DOHH2 (cell line): Measurements from ENCODE around the gene ATP6V0D1.

Experiments used
- EZH2phosphoT487 ChIP-seq: fragments of 200-600 bp; sonication (generic); IDR thresholded peaks from 2 replicates; pipeline ENCODE4 v1.6.1; 2017; ENCODE audit warnings: borderline replicate concordance, mild to moderate bottlenecking, antibody characterized with exemption, low read length, moderate library complexity, mixed read lengths
- TF ChIP-seq, protein P1 (sequence below): fragments of 200-600 bp; sonication (generic); IDR thresholded peaks from one replicate; pipeline ENCODE4 v1.5.1; 2014; ENCODE audit warnings: antibody characterized with exemption, mild to moderate bottlenecking, low read depth, low read length; ENCODE audit not compliant: poor library complexity, severe bottlenecking

DNA sequence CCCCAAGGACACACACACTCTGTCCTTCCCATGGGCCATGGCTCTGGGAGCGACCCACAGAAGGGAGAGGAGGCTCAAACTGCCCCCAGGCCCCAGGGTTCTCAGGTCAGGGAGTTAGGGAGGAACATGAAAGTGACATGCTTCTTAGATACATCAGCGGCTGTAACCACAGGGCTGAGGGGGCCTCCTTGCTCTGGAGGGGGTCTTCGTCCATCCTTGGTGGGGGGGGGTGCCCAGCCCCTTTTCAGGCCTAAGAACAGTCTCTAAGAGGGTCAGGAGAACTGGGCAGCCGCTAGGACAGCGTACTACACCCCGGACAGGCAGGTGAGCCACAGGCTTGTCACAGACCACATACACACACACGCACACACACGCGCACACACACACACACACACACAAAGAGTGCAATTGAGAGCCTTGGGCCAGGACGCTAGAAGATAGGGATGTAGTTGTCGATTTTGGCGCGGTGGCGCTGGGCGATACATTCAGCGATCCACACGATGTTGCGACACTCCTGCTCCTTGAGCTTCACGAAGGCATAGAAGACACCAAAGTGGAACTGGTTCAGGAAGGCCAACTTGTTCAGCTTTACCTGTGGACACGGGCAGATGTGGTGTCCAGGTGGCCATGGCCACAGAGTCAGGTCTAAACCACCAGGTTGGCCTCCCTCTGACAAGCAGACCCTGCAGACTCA lies 42.7 kb downstream of the ATP6V0D1 start:
- TF ChIP-seq, protein P1, sequence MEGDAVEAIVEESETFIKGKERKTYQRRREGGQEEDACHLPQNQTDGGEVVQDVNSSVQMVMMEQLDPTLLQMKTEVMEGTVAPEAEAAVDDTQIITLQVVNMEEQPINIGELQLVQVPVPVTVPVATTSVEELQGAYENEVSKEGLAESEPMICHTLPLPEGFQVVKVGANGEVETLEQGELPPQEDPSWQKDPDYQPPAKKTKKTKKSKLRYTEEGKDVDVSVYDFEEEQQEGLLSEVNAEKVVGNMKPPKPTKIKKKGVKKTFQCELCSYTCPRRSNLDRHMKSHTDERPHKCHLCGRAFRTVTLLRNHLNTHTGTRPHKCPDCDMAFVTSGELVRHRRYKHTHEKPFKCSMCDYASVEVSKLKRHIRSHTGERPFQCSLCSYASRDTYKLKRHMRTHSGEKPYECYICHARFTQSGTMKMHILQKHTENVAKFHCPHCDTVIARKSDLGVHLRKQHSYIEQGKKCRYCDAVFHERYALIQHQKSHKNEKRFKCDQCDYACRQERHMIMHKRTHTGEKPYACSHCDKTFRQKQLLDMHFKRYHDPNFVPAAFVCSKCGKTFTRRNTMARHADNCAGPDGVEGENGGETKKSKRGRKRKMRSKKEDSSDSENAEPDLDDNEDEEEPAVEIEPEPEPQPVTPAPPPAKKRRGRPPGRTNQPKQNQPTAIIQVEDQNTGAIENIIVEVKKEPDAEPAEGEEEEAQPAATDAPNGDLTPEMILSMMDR = no peak
- no peak for TF ChIP-seq EZH2phosphoT487
